ENCODE data around the gene NFIC.

GRCh38 chr19:3434630-3435553 lies 68.5 kb downstream of the NFIC start:
- TF ChIP-seq RAD21 (IDR thresholded peaks at IDR 0.05; ENCODE audit: low read length) (no peak), ZBTB33 (IDR thresholded peaks at IDR 0.05; ENCODE audit: borderline replicate concordance, low read depth) (peak; percentile 94), SMC3 (IDR thresholded peaks at IDR 0.05; ENCODE audit: low read depth, low read length) (no peak), TEAD4 (IDR thresholded peaks at IDR 0.05; ENCODE audit: borderline replicate concordance, insufficient read depth) (no peak)

All from SK-N-SH (cell line).